Measurements from ENCODE around the gene MICB. TPM values are rescaled to one million over a fixed set of nuclear protein-coding genes. Genes with fewer than 3 reads are reported as not detected.

The MICB gene
- total RNA-seq, 5 donors from 2014 or later (not counting 1 experiment from before 2014, with no cell fraction given) = 15.7 to 21.7 (median 16.1) TPM

- H3K36me3 Mint-ChIP-seq = peaks cover 18% of the 10 kb centered on the region
- CTCF ChIA-PET = interaction anchor here (0.5 to 1.0 kb wide), 3 partner anchors 79 to 331 kb away, joined by 3 to 6 read pairs (median 3); partner anchors contain the start of gene DDX39B (in 1 of the 2)
- peak overlapping the region; percentile 98 to 100 (median 99) for H3K4me3 Mint-ChIP-seq
- H3K9me3 Mint-ChIP-seq = no peaks in the 10 kb centered on the region
- no peaks in the 10 kb centered on the region for H3K9me3 ChIP-seq
- ATAC-seq (replicated peaks in 1 of 4) (no peak), DNase-seq (peak in 1 of 35 experiments; percentile 48)
- WGBS (ENCODE audit: insufficient coverage) = 16% methylated on average over 5 of the region's 11 CpGs
- H3K27me3 Mint-ChIP-seq = peaks cover 0 to 2% of the 10 kb centered on the region in 2 donors
- H3K27ac ChIP-seq (ENCODE audit: low read length) = peak overlapping the region; percentile 100
- POLR2A ChIA-PET = interaction anchor here (0.6 to 1.6 kb wide), 6 partner anchors 59 to 849 kb away, joined by 3 to 5 read pairs (median 4); partner anchors contain the start of genes DDX39B (in 1 of the 2), MICA (in 1 of the 2) and NCR3 (in 1 of the 2)
- H3K27ac Mint-ChIP-seq = peak overlapping the region; percentile 98
- H3K27me3 ChIP-seq (replicated peaks in 1 of 2; ENCODE audit: control insufficient read depth in 2 of 2, extremely low read depth in 1 of 2, insufficient read depth in 2 of 2, low read length in 1 of 2) = no peaks in the 10 kb centered on the region
- H3K4me3 ChIP-seq (ENCODE audit: control insufficient read depth in 1 of 2, extremely low read depth in 1 of 2, low read length in 1 of 2) = peak overlapping the region; percentile 2 to 78
- H3K4me1 ChIP-seq (ENCODE audit: control insufficient read depth in 1 of 2, extremely low read depth in 1 of 2, insufficient read depth in 2 of 2, low read length in 2 of 2) = peaks cover 36 to 46% of the 10 kb centered on the region in 2 experiments
- H3K36me3 ChIP-seq (ENCODE audit: control insufficient read depth in 2 of 2, extremely low read depth in 1 of 2, insufficient read depth in 1 of 2, low read length in 1 of 2) = peaks cover 0 to 19% of the 10 kb centered on the region in 2 donors
- H3K4me1 Mint-ChIP-seq = peaks cover 50 to 58% (median 52%) of the 10 kb centered on the region in 3 donors
Measured at GRCh38 chr6:31462026-31462963, 35.6 kb upstream of the MICB start.

GRCh38 chr6:31462964-31463870 lies 34.7 kb upstream of the MICB start:
- Histone ChIP-seq H3K27me3 (replicated peaks in 1 of 2; ENCODE audit: control insufficient read depth in 2 of 2, extremely low read depth in 1 of 2, insufficient read depth in 2 of 2, low read length in 1 of 2) (no peaks in the 10 kb centered on the region), H3K4me3 (ENCODE audit: control insufficient read depth in 1 of 2, extremely low read depth in 1 of 2, low read length in 1 of 2) (peak overlapping the region; percentile 78 to 86), H3K4me1 (ENCODE audit: control insufficient read depth in 1 of 2, extremely low read depth in 1 of 2, insufficient read depth in 2 of 2, low read length in 2 of 2) (peaks cover 39 to 55% of the 10 kb centered on the region in 2 experiments), H3K27ac (ENCODE audit: low read length) (peak overlapping the region; percentile 100), H3K9me3 (no peaks in the 10 kb centered on the region), H3K36me3 (ENCODE audit: control insufficient read depth in 2 of 2, extremely low read depth in 1 of 2, insufficient read depth in 1 of 2, low read length in 1 of 2) (peaks cover 0 to 24% of the 10 kb centered on the region in 2 donors)
- ChIA-PET CTCF (interaction anchor here in 1 of 2 donors (0.5 to 1.0 kb wide), 2 partner anchors 78 to 332 kb away, joined by 3 read pairs; partner anchors contain the start of gene DDX39B), POLR2A (interaction anchor here (0.6 to 1.6 kb wide), 6 partner anchors 60 to 850 kb away, joined by 3 to 5 read pairs (median 4); partner anchors contain the start of genes DDX39B (in 1 of the 2), MICA (in 1 of the 2) and NCR3 (in 1 of the 2))
- Mint-ChIP-seq H3K27ac (peak overlapping the region; percentile 98), H3K4me3 (peak overlapping the region; percentile 98 to 100 (median 99)), H3K9me3 (no peaks in the 10 kb centered on the region), H3K4me1 (peaks cover 59 to 67% (median 61%) of the 10 kb centered on the region in 3 donors), H3K27me3 (no peaks in the 10 kb centered on the region), H3K36me3 (peaks cover 18% of the 10 kb centered on the region)
- DNase-seq = peak; percentile 76 to 97 (median 88)
- ATAC-seq (replicated peaks in 1 of 4) = peak; percentile 92 to 95 (median 92)
- 2% methylated on average over 19 of the region's 29 CpGs for WGBS (ENCODE audit: insufficient coverage)

GRCh38 chr6:31464252-31465184 lies 33.4 kb upstream of the MICB start:
- Histone ChIP-seq H3K36me3 (ENCODE audit: control insufficient read depth in 2 of 2, extremely low read depth in 1 of 2, insufficient read depth in 1 of 2, low read length in 1 of 2) (peaks cover 0 to 30% of the 10 kb centered on the region in 2 donors), H3K9me3 (no peaks in the 10 kb centered on the region), H3K27ac (ENCODE audit: low read length) (peak overlapping the region; percentile 100), H3K27me3 (replicated peaks in 1 of 2; ENCODE audit: control insufficient read depth in 2 of 2, extremely low read depth in 1 of 2, insufficient read depth in 2 of 2, low read length in 1 of 2) (no peaks in the 10 kb centered on the region), H3K4me3 (ENCODE audit: control insufficient read depth in 1 of 2, extremely low read depth in 1 of 2, low read length in 1 of 2) (peak overlapping the region; percentile 78 to 86), H3K4me1 (ENCODE audit: control insufficient read depth in 1 of 2, extremely low read depth in 1 of 2, insufficient read depth in 2 of 2, low read length in 2 of 2) (peaks cover 45 to 68% of the 10 kb centered on the region in 2 experiments)
- Mint-ChIP-seq H3K36me3 (peaks cover 18% of the 10 kb centered on the region), H3K27me3 (no peaks in the 10 kb centered on the region), H3K9me3 (no peaks in the 10 kb centered on the region), H3K4me1 (peaks cover 72 to 80% (median 74%) of the 10 kb centered on the region in 3 donors), H3K27ac (peak overlapping the region; percentile 98), H3K4me3 (peak overlapping the region; percentile 98 to 100 (median 99))
- ChIA-PET POLR2A (no interaction called here), CTCF (no interaction called here)
- WGBS (ENCODE audit: insufficient coverage) = 14% methylated on average over 1 of the region's 7 CpGs
- DNase-seq = peak in 1 of 35 experiments; percentile 45
- ATAC-seq (replicated peaks in 1 of 4) = no peak

- Mint-ChIP-seq H3K9me3 (no peaks in the 10 kb centered on the region), H3K4me1 (peaks cover 78 to 86% (median 81%) of the 10 kb centered on the region in 3 donors), H3K4me3 (peak overlapping the region; percentile 98 to 100 (median 99)), H3K27ac (peak overlapping the region; percentile 87 to 98), H3K36me3 (peaks cover 18% of the 10 kb centered on the region), H3K27me3 (no peaks in the 10 kb centered on the region)
- no CpG with 5 or more reads among the region's 1 CpG for WGBS (ENCODE audit: insufficient coverage)
- Histone ChIP-seq H3K4me1 (ENCODE audit: control insufficient read depth in 1 of 2, extremely low read depth in 1 of 2, insufficient read depth in 2 of 2, low read length in 2 of 2) (peaks cover 47 to 74% of the 10 kb centered on the region in 2 experiments), H3K36me3 (ENCODE audit: control insufficient read depth in 2 of 2, extremely low read depth in 1 of 2, insufficient read depth in 1 of 2, low read length in 1 of 2) (peaks cover 0 to 33% of the 10 kb centered on the region in 2 donors), H3K27me3 (replicated peaks in 1 of 2; ENCODE audit: control insufficient read depth in 2 of 2, extremely low read depth in 1 of 2, insufficient read depth in 2 of 2, low read length in 1 of 2) (no peaks in the 10 kb centered on the region), H3K9me3 (no peaks in the 10 kb centered on the region), H3K4me3 (ENCODE audit: control insufficient read depth in 1 of 2, extremely low read depth in 1 of 2, low read length in 1 of 2) (peak overlapping the region; percentile 78 to 86), H3K27ac (ENCODE audit: low read length) (peak overlapping the region; percentile 16)
- POLR2A ChIA-PET = no interaction called here
- no peak for ATAC-seq (replicated peaks in 1 of 4)
- no peak for DNase-seq
- CTCF ChIA-PET = no interaction called here
Measured at GRCh38 chr6:31465185-31465536, 32.8 kb upstream of the MICB start.

- ATAC-seq (replicated peaks in 1 of 4) = no peak
- no peaks in the 10 kb centered on the region for H3K9me3 Mint-ChIP-seq
- ChIA-PET CTCF (no interaction called here), POLR2A (no interaction called here)
- H3K4me3 Mint-ChIP-seq = peak overlapping the region; percentile 98 to 100 (median 99)
- peaks cover 53 to 80% of the 10 kb centered on the region in 2 experiments for H3K4me1 ChIP-seq (ENCODE audit: control insufficient read depth in 1 of 2, extremely low read depth in 1 of 2, insufficient read depth in 2 of 2, low read length in 2 of 2)
- H3K36me3 Mint-ChIP-seq = peaks cover 18% of the 10 kb centered on the region
- peak overlapping the region; percentile 16 for H3K27ac ChIP-seq (ENCODE audit: low read length)
- H3K9me3 ChIP-seq = no peaks in the 10 kb centered on the region
- no CpG with 5 or more reads among the region's 5 CpGs for WGBS (ENCODE audit: insufficient coverage)
- no peaks in the 10 kb centered on the region for H3K27me3 Mint-ChIP-seq
- peak overlapping the region in 1 of 2 donors; percentile 78 for H3K4me3 ChIP-seq (ENCODE audit: control insufficient read depth in 1 of 2, extremely low read depth in 1 of 2, low read length in 1 of 2)
- H3K27me3 ChIP-seq (replicated peaks in 1 of 2; ENCODE audit: control insufficient read depth in 2 of 2, extremely low read depth in 1 of 2, insufficient read depth in 2 of 2, low read length in 1 of 2) = no peaks in the 10 kb centered on the region
- peaks cover 0 to 34% of the 10 kb centered on the region in 2 donors for H3K36me3 ChIP-seq (ENCODE audit: control insufficient read depth in 2 of 2, extremely low read depth in 1 of 2, insufficient read depth in 1 of 2, low read length in 1 of 2)
- H3K4me1 Mint-ChIP-seq = peaks cover 84 to 92% (median 86%) of the 10 kb centered on the region in 3 donors
- peak in 1 of 35 experiments; percentile 37 for DNase-seq
- peak overlapping the region; percentile 87 to 98 for H3K27ac Mint-ChIP-seq
Measured at GRCh38 chr6:31465718-31466117, 32.2 kb upstream of the MICB start.

Measured in T-cell (primary cell).